Large intestine (tissue), 3 donors: ENCODE results near the gene CTLA4. TPM values are rescaled to one million over a fixed set of nuclear protein-coding genes. Genes with fewer than 3 reads are reported as not detected.

Experiments
- DNase-seq, 2 donors: peaks; one replicate each; pipeline versions ENCODE4 v3.0.0 to v3.0.0-alpha.2; 2013
- H3K27ac ChIP-seq: one replicate; pipeline ENCODE4 v1.5.1; 2013; ENCODE audit warnings: low read length
- H3K27me3 ChIP-seq: 2 replicates; pipeline ENCODE4 v1.6.1; 2013; ENCODE audit warnings: low read length; ENCODE audit not compliant: control insufficient read depth, insufficient read depth
- H3K36me3 ChIP-seq: 2 replicates; pipeline ENCODE4 v1.6.1; 2013; ENCODE audit warnings: low read length; ENCODE audit not compliant: control insufficient read depth, insufficient read depth
- H3K4me1 ChIP-seq: one replicate; pipeline ENCODE4 v1.6.1; 2013; ENCODE audit warnings: low read length; ENCODE audit not compliant: control insufficient read depth, insufficient read depth
- H3K4me3 ChIP-seq: one replicate; pipeline ENCODE4 v1.5.1; 2013; ENCODE audit warnings: low read length
- H3K9me3 ChIP-seq: one replicate; pipeline ENCODE4 v1.6.1; 2013; ENCODE audit warnings: mild to moderate bottlenecking, low read depth, low read length, moderate library complexity; ENCODE audit not compliant: control insufficient read depth
- WGBS: methylation state at CpG from one replicate; pipeline ENCODE4 v1.1.5; 2013; ENCODE audit warnings: low lambda C conversion rate; ENCODE audit not compliant: insufficient coverage; 5-methylcytosine and 5-hydroxymethylcytosine counted together
- polyA plus RNA-seq: library from polyadenylated mRNA; unstranded; fragments of 120-200 nt; gene quantifications from one replicate; pipeline ENCODE4 v1.2.1, GENCODE V29; 2013

CTLA4 gene
- polyA plus RNA-seq, 1 donor: 0.33 TPM

- no peaks in the 10 kb centered on the region for H3K9me3 ChIP-seq
- peaks cover 3% of the 10 kb centered on the region for H3K27me3 ChIP-seq
- H3K27ac ChIP-seq: no peak overlapping the region
- no peak overlapping the region for H3K4me3 ChIP-seq
- no peaks in the 10 kb centered on the region for H3K36me3 ChIP-seq
- no peaks in the 10 kb centered on the region for H3K4me1 ChIP-seq
- no peak for DNase-seq
Observed at GRCh38 chr2:203855274-203855673, 12.3 kb upstream of the CTLA4 start.

GRCh38 chr2:203857656-203858055 is 9.9 kb upstream of the CTLA4 start:
- no CpG with 5 or more reads among the region's 2 CpGs for WGBS

GRCh38 chr2:203858176-203858575 is 9.4 kb upstream of the CTLA4 start:
- Histone ChIP-seq H3K4me3 (no peak overlapping the region), H3K27ac (no peak overlapping the region), H3K36me3 (no peaks in the 10 kb centered on the region), H3K4me1 (no peaks in the 10 kb centered on the region), H3K27me3 (peaks cover 5% of the 10 kb centered on the region), H3K9me3 (no peaks in the 10 kb centered on the region)
- DNase-seq: no peak
- WGBS: 67% methylated on average over 1 of the region's 2 CpGs

More at GRCh38 chr2:203857656-203858055, 9.9 kb upstream of the CTLA4 start:
- Histone ChIP-seq H3K4me1 (no peaks in the 10 kb centered on the region), H3K27me3 (peaks cover 3% of the 10 kb centered on the region), H3K4me3 (no peak overlapping the region), H3K9me3 (no peaks in the 10 kb centered on the region), H3K36me3 (no peaks in the 10 kb centered on the region), H3K27ac (no peak overlapping the region)
- DNase-seq: no peak

- peaks cover 3% of the 10 kb centered on the region for H3K27me3 ChIP-seq
- H3K27ac ChIP-seq: no peak overlapping the region
- no CpG with 5 or more reads among the region's 3 CpGs for WGBS
- H3K4me3 ChIP-seq: no peak overlapping the region
- no peaks in the 10 kb centered on the region for H3K36me3 ChIP-seq
- H3K4me1 ChIP-seq: no peaks in the 10 kb centered on the region
- DNase-seq: no peak
- no peaks in the 10 kb centered on the region for H3K9me3 ChIP-seq
Observed at GRCh38 chr2:203859030-203859789, 8.4 kb upstream of the CTLA4 start.

GRCh38 chr2:203861197-203861596 is 6.4 kb upstream of the CTLA4 start:
- no peak for DNase-seq
- Histone ChIP-seq H3K27ac (no peak overlapping the region), H3K4me1 (no peaks in the 10 kb centered on the region), H3K4me3 (no peak overlapping the region), H3K36me3 (no peaks in the 10 kb centered on the region), H3K9me3 (no peaks in the 10 kb centered on the region), H3K27me3 (peaks cover 3% of the 10 kb centered on the region)
- WGBS: 83% methylated on average over 2 of the region's 4 CpGs

GRCh38 chr2:203861607-203862006 is 6.0 kb upstream of the CTLA4 start:
- Histone ChIP-seq H3K4me1 (no peaks in the 10 kb centered on the region), H3K27ac (no peak overlapping the region), H3K9me3 (no peaks in the 10 kb centered on the region), H3K27me3 (peaks cover 3% of the 10 kb centered on the region), H3K4me3 (no peak overlapping the region), H3K36me3 (no peaks in the 10 kb centered on the region)
- DNase-seq: no peak
- 100% methylated on average over 1 of the region's 1 CpG for WGBS

GRCh38 chr2:203869223-203870042 is 1.9 kb downstream of the CTLA4 start:
- Histone ChIP-seq H3K27ac (no peak overlapping the region), H3K27me3 (peaks cover 11% of the 10 kb centered on the region), H3K9me3 (no peaks in the 10 kb centered on the region), H3K36me3 (no peaks in the 10 kb centered on the region), H3K4me3 (no peak overlapping the region), H3K4me1 (no peaks in the 10 kb centered on the region)
- WGBS: no CpG with 5 or more reads among the region's 6 CpGs
- DNase-seq: no peak

GRCh38 chr2:203870481-203870880 is 2.9 kb downstream of the CTLA4 start:
- no peak overlapping the region for H3K4me3 ChIP-seq
- WGBS: no CpG with 5 or more reads among the region's 9 CpGs
- no peaks in the 10 kb centered on the region for H3K4me1 ChIP-seq
- H3K27me3 ChIP-seq: peaks cover 11% of the 10 kb centered on the region
- no peak for DNase-seq
- H3K36me3 ChIP-seq: no peaks in the 10 kb centered on the region
- no peak overlapping the region for H3K27ac ChIP-seq
- no peaks in the 10 kb centered on the region for H3K9me3 ChIP-seq

- H3K9me3 ChIP-seq: no peaks in the 10 kb centered on the region
- H3K27ac ChIP-seq: no peak overlapping the region
- no peak overlapping the region for H3K4me3 ChIP-seq
- DNase-seq: no peak
- peaks cover 11% of the 10 kb centered on the region for H3K27me3 ChIP-seq
- no CpG with 5 or more reads among the region's 2 CpGs for WGBS
- H3K36me3 ChIP-seq: no peaks in the 10 kb centered on the region
- no peaks in the 10 kb centered on the region for H3K4me1 ChIP-seq
Observed at GRCh38 chr2:203870941-203871340, 3.4 kb downstream of the CTLA4 start.

GRCh38 chr2:203871371-203871983 is 3.9 kb downstream of the CTLA4 start:
- Histone ChIP-seq H3K4me3 (no peak overlapping the region), H3K27ac (no peak overlapping the region), H3K36me3 (no peaks in the 10 kb centered on the region), H3K9me3 (no peaks in the 10 kb centered on the region), H3K4me1 (no peaks in the 10 kb centered on the region), H3K27me3 (peaks cover 11% of the 10 kb centered on the region)
- DNase-seq: no peak
- 95% methylated on average over 4 of the region's 6 CpGs for WGBS
